Fibroblast of villous mesenchyme (primary cell): ENCODE data around the gene AMFR. TPM values are rescaled to one million over a fixed set of nuclear protein-coding genes. Genes with fewer than 3 reads are reported as not detected.
A peak's percentile ranks its signal among the peaks of the same experiment; 100 is the strongest.

Experiments
- DNase-seq: peaks from one replicate; pipeline ENCODE4 v3.0.0-alpha.2; 2010; ENCODE audit warnings: low read depth
- H3K4me3 ChIP-seq: 2 replicates; pipeline ENCODE4 v1.5.1; 2011; ENCODE audit warnings: low read depth, mild to moderate bottlenecking, low read length
- total RNA-seq: library from RNA; depleted of rRNA; stranded (reverse); fragments of >200 nt; gene quantifications from 2 replicates; pipeline ENCODE4 v1.2.3, GENCODE V29; 2012
- TF ChIP-seq, protein P1 (sequence below): IDR thresholded peaks from 2 replicates; pipeline ENCODE4 v1.5.1; 2012; ENCODE audit warnings: low read depth, mild to moderate bottlenecking, low read length; ENCODE audit not compliant: insufficient read depth

AMFR gene
- total RNA-seq, 1 donor: 302 TPM

DNA sequence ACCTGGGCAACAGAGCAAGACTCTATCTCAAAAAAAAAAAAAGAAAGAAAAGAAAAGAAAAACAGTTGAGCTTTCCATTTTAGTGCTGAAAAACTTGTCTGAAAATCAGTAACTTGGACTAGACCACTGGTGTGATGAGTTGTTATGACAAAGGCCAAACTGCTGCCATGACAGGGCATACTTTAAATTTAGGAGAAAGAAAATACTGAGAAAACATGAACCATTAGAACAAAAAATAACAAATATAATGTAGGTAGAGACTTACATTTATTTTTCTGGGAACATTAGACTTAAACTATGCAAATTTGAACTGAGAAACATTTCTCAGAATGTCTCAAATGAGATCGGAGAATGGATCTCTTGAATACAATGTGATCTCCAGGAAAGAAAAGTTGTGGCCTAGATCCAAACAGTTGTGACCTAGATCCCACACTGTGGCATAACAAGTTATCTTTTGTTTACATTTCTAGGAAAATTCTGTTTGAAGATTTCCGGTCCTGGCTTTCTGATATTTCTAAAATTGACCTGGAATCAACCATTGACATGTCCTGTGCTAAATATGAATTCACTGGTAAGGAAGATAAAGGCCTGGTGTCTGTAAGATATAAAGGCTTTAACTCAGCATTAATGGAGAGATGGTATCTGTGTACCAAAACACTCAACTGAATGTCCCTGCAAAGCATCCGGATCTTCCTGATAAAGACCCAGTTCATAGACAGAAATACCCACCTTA, 36.9 kb upstream of the AMFR start:
- no peak for DNase-seq
- no peak overlapping the region for H3K4me3 ChIP-seq
- TF ChIP-seq, protein P1, sequence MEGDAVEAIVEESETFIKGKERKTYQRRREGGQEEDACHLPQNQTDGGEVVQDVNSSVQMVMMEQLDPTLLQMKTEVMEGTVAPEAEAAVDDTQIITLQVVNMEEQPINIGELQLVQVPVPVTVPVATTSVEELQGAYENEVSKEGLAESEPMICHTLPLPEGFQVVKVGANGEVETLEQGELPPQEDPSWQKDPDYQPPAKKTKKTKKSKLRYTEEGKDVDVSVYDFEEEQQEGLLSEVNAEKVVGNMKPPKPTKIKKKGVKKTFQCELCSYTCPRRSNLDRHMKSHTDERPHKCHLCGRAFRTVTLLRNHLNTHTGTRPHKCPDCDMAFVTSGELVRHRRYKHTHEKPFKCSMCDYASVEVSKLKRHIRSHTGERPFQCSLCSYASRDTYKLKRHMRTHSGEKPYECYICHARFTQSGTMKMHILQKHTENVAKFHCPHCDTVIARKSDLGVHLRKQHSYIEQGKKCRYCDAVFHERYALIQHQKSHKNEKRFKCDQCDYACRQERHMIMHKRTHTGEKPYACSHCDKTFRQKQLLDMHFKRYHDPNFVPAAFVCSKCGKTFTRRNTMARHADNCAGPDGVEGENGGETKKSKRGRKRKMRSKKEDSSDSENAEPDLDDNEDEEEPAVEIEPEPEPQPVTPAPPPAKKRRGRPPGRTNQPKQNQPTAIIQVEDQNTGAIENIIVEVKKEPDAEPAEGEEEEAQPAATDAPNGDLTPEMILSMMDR: no peak

DNA sequence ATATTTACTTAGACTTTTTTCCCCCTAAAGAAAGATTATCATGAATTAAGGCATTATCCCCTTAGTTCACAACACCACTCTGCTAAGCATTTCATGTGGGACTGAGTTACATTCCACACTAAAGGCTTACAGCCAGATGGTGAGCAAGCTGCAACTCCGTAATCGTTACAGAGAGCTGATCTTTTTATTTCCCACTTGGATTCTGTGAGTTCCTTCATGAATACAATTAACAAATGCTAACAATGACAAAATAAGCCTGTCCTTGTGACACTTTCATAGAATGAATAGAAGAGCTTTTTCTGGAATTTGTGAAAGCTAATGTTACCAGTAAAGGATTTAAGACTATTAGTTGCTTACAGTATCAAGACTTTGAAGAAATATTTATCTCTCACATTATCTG, 34.8 kb upstream of the AMFR start:
- peak; percentile 17 for DNase-seq

DNA sequence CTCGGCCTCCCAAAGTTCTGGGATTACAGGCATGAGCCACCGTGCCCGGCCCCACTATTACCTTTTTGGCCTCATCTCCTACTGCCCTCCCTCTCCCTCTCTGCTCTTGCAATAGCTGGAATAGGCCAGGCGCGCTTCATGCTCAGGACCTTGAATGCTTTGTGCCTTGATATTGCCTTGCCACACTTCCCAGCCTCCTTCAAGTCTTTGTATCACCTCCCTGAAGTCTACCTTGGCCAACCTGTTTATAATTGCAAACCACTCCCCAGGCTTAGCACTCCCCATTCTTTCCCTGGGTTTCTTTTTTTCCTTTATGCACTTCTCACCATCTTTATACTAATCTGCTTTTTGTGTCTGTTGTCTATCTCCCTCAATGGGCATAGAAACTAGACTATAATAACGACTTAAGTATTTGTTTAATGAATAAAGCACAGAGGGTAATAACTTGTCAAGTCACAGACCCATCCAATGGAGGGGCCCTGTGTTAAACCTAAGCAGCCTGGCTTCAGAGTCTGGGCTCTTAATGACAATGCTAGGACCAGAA, 32.7 kb upstream of the AMFR start:
- no peak for DNase-seq
- TF ChIP-seq, protein P1: no peak
- H3K4me3 ChIP-seq: no peak overlapping the region

More for the DNA sequence above, 34.8 kb upstream of the AMFR start:
- H3K4me3 ChIP-seq: no peak overlapping the region
- TF ChIP-seq, protein P1: no peak

DNA sequence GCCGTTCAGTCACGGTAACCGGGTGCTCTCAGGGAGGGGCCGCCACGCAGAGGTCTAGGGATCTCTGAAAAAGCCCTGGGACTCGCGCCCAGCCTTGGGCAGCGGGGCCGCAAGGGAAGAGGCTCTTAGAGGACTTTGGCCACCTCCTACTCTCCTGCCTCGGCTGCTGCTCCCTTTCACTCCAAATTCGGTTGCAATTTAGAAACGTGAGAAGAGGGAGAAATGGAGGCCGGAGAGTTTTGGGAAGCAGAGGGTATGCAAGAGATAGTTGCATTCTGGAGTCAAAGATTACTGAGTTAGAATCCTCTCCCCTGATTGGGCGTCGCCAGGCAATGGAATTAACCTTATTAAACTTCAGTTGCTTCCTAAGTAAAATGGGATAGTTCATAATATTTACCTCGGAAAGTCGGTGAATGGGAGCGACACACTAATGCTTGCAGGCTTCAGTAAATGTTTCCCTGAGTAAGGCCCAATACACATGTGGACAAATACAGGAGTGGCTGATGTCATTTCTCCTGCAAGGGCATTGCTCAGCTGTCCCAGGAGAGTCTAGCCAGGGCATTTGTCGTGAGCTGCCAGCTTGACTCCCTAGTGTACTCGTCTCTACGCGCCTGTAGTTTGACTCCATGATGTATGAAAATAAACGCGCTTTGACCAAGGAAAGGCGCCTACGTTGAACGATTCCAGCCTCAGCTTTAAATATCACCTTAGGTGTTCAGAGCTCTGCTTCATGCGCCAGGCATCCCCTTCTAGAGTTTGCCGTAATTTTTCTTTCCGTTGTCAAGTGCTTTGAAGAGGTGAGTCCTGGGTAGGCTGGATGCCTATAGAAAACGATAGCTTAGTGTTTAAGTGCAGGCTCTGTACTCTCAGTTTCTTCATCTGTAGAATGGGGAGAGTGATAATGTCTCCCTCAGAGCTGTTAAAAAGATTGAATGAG, 26.7 kb upstream of the AMFR start:
- H3K4me3 ChIP-seq: peak overlapping the region; percentile 94
- DNase-seq: peak; percentile 39
- TF ChIP-seq, protein P1: no peak

DNA sequence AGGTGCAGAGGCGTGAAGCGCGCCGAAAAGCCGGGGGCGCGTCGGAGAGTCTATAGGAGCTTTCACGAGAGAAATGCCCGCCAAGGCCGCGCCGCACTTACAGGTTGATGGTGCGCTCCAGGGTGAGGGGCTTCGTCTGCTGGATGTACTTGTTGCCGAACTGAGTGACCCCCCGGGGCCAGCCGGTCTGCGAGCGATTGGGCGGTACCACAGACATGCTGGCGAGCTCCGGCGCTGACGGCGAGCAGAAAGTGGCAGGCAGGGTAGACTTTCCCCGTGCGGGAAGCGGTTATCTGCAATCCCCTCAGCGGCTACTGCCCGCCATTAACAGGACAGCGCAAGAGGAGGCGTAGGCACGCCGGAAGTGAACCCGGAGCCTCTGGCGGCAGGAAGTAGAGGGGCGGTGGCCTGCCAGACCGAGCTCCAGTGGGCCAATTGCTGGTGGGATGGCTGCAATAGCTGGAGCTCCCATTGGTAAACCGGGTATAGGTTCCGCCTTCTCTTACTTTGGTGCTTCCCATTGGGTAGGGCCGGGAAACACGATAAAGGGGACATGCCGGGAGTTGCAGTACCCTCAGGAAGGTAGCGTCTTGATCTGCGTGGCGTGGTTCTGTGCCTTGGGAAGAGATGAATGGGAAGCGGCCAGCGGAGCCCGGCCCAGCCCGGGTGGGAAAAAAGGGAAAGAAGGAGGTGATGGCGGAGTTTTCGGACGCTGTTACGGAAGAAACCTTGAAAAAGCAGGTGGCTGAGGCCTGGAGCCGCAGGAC, 25.8 kb upstream of the AMFR start, which contains the start of the genes NUDT21 and OGFOD1:
Gene NUDT21, minus strand, starts transcription at position 347 of the 767 bp plus-strand sequence. Its CDS starts 130 bp downstream, at position 217.
Gene OGFOD1, plus strand, starts transcription at position 569 of the 767 bp plus-strand sequence. Its CDS starts 59 bp downstream, at position 628.
- TF ChIP-seq, protein P1: no peak
- peak; percentile 98 for DNase-seq
- peak within 1 kb of the TSS; percentile 94 for H3K4me3 ChIP-seq
